ENCODE measurements around the gene CNTD1.

Gene CNTD1

GRCh38 chr17:42833767-42834422 is 35.2 kb downstream of the CNTD1 start:
- no peak for TF ChIP-seq CTCF (conservative IDR thresholded peaks at IDR 0.05; ENCODE audit: control insufficient read depth, insufficient read depth, low read depth, low read length)
- H3K4me3 ChIP-seq (ENCODE audit: control insufficient read depth, low read depth, low read length), result peak overlapping the region; percentile 81
- DNase-seq (ENCODE audit: low read depth), result no peak

DNA sequence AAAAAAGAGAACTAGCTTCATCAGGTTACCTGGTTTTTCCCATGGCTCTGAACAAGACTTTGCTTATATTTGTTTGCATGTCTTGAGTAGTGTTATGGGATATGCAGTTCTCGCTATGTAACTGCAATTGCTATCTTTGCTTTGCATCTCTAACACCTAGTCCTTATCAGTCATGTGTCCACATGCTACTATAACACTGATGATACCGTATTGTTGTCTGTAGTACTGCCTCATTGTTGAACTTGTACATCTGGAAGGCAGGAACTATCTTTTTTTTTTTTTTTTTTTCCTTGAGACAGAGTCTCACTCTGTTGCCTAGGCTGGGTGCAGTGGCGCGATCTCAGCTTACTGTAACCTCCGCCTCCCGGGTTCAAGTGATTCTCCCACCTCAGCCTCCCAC is 37.1 kb downstream of the CNTD1 start:
- TF ChIP-seq CTCF (conservative IDR thresholded peaks at IDR 0.05; ENCODE audit: control insufficient read depth, insufficient read depth, low read depth, low read length), result no peak
- H3K4me3 ChIP-seq (ENCODE audit: control insufficient read depth, low read depth, low read length), result no peak overlapping the region
- DNase-seq (ENCODE audit: low read depth), result no peak

DNA sequence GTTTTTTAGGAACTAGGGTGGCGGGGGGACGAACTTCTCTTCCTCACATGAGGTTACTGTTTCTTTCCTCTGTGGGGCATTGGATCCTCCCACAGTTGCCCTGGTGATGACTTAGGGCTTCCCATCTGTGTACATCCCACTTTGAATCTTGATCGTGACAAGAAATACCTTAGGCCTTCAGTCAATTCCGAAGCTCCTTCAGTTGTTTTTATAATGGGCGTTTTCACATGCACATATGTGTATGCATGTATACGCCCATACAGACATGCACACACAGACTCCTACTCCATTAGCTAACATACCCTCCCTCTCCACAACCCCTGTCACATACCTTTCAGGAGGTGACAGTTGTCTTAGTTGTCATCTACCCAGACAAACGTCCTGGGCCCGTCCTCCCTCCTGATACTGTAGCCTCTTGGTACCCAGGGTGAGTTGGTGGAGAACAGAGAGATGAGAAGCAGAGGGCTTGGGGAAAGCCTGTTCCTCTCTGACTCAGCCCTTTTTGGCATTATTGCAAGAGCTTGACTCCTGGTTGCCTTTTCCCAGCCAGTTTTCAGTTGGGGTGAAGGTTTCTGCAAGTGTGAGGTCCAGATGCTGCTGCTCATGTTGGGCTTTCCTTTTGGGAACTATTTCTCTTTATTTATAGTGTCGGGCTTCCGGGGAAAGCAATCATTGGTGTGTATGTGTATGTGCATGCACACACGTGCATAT is 43.5 kb downstream of the CNTD1 start:
- TF ChIP-seq CTCF (conservative IDR thresholded peaks at IDR 0.05; ENCODE audit: control insufficient read depth, insufficient read depth, low read depth, low read length), result no peak

DNA sequence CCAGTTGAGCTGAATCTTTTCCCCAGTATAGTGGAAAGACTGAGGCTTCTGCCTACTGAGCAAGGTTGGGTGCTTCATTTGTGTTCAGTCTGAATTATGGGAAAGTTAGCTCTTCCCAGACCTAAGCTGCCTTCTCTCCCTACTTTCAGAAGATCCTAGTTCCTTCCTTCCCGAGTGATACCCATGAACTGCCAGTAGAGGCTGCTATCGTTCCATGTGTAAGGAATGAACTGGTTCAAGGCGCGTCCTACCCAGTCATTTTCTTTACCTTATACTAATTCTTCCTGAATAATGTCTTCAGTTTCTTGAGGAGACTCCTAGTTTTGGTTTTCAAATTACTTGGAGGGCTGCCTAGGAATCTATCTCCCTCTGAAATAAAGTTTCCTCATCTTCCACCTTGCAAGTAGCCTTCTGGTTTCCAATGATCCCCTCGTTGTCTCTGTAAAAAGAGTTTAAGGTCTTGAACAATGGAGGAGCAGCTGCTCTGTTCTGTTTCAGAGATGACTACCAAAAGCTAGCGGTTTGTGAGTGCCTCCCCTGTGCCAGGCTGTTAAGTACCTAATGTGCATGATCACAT is 44.8 kb downstream of the CNTD1 start:
- peak; percentile 100 for TF ChIP-seq CTCF (conservative IDR thresholded peaks at IDR 0.05; ENCODE audit: control insufficient read depth, insufficient read depth, low read depth, low read length)
- H3K4me3 ChIP-seq (ENCODE audit: control insufficient read depth, low read depth, low read length), result no peak overlapping the region
- DNase-seq (ENCODE audit: low read depth), result peak; percentile 80

More for the DNA sequence above, 43.5 kb downstream of the CNTD1 start:
- peak; percentile 72 for DNase-seq (ENCODE audit: low read depth)
- no peak overlapping the region for H3K4me3 ChIP-seq (ENCODE audit: control insufficient read depth, low read depth, low read length)

DNA sequence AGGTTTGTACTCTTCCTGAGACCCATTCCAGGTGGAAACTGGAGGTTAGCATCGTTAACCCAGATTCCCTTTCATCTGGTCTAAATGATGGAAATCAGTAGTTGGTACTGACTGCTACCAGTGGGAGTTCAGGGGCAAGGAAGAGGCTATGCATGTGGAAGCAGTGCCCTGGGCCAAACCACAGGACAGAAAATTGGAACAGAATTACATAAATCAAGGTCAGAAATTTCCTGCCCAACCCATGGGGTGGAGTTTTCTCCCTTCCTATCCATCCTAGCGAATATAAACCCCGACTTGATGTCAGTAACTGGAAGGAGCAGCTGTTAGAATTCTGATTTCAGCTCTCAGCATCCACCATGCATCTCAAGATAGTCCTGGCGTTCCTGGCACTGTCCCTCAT is 45.6 kb downstream of the CNTD1 start, which contains the start of gene AOC2:
Gene AOC2 (plus strand): TSS at position 310 of the 400 bp plus-strand sequence. CDS start 47 bp downstream, at position 357.
- H3K4me3 ChIP-seq (ENCODE audit: control insufficient read depth, low read depth, low read length), result no peak within 1 kb of the TSS
- DNase-seq (ENCODE audit: low read depth), result peak; percentile 44
- no peak for TF ChIP-seq CTCF (conservative IDR thresholded peaks at IDR 0.05; ENCODE audit: control insufficient read depth, insufficient read depth, low read depth, low read length)

- no peak overlapping the region for H3K4me3 ChIP-seq (ENCODE audit: control insufficient read depth, low read depth, low read length)
- no peak for DNase-seq (ENCODE audit: low read depth)
- no peak for TF ChIP-seq CTCF (conservative IDR thresholded peaks at IDR 0.05; ENCODE audit: control insufficient read depth, insufficient read depth, low read depth, low read length)
Observed at GRCh38 chr17:42844761-42845555, 46.3 kb downstream of the CNTD1 start.
